Muscle layer of colon (tissue), 2 donors: ENCODE data around the gene CES1.
"Not testable (repeated sequence)": the region's sequence is repeated elsewhere in the genome, so short reads cannot be mapped to it uniquely, and the experiment has no call there.

Experiments used
- H3K27ac ChIP-seq: one replicate; pipeline ENCODE4 v1.7.0; 2013; ENCODE audit warnings: low read depth, mild to moderate bottlenecking, low read length, moderate library complexity
- H3K27me3 ChIP-seq, 2 donors: one replicate each; pipeline ENCODE4 v1.7.0; 2013; ENCODE audit warnings: low read length in 2 of 2, mild to moderate bottlenecking in 2 of 2; ENCODE audit not compliant: insufficient read depth in 2 of 2, control insufficient read depth in 1 of 2
- H3K36me3 ChIP-seq: one replicate; pipeline ENCODE4 v1.7.0; 2013; ENCODE audit warnings: mild to moderate bottlenecking, low read length; ENCODE audit not compliant: insufficient read depth
- H3K4me1 ChIP-seq: one replicate; pipeline ENCODE4 v1.7.0; 2013; ENCODE audit warnings: mild to moderate bottlenecking, low read length; ENCODE audit not compliant: insufficient read depth
- H3K4me3 ChIP-seq, 2 donors: one replicate each; pipeline ENCODE4 v1.7.0; 2013; ENCODE audit warnings: low read length in 2 of 2, low read depth in 1 of 2, mild to moderate bottlenecking in 1 of 2, moderate library complexity in 1 of 2
- H3K9ac ChIP-seq: one replicate; pipeline ENCODE4 v1.7.0; 2013; ENCODE audit warnings: low read length
- H3K9me3 ChIP-seq: one replicate; pipeline ENCODE4 v1.7.0; 2013; ENCODE audit warnings: mild to moderate bottlenecking, low read length
- donor health status: abdominal sarcoma.
- donor health status: Adenocarcinoma of cecum.

CES1 gene

DNA sequence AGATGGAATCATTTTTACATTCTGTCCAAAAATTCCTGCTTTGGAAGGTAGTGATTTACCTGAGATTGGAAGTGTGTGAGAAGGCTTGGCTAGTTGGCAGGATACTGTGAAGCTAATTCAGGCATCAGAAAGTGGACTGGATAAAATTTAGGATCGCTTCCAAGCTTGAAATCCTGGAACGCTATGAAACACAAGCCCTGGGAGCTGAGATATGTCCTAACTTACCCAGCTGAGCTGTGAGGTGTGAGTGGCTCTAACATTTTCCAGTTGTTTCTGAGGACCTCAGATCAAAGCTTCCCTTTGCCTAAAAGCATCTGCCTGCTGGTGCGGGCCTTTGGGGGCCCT is 73.0 kb downstream of the CES1 start:
- not testable (repeated sequence) for H3K27me3 ChIP-seq

DNA sequence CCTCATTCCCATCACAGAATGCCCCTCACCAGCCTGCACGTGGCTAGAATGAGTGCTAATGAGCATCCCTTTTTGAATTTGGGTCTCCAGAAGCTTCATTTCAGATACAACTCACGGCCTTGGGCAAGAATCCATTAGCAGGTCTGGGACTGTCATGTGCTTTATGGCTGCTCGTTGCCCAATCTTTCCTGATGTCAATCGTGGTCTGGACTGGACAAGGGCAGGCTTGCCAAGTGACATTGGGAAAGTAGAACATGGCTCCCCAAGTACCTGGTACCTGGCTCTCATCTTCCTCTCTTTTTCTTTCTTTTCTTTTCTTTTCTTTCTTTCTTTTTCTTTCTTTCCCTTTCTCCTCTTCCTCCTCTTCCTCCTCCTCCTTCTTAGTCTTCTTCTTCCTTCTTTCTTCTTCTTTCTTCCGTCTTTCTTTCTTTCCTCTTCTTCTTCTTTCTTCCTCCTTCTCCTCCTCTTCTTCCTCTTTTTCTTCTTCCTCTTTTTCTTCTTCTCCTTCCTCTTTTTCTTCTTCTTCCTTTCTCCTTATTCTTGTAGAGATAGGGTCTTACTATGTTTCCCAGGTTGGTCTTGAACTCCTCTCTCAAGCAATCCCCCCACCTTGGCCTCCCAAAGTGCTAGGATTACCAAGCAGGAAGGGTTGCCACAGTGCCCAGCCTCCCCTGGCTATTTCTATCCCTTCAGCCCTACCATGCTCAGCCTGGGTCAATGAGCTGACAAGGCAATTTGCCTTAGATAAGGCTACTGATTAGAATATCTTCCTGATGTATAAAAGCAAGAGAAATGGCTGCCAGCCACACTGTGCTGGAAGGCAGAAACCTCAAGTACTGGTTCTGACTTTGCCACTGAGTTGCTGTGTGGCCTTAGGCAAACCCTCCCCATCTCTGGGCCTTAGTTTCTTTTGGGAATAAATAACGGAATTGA is 75.0 kb downstream of the CES1 start:
- not testable (repeated sequence) for H3K4me3 ChIP-seq, H3K27ac ChIP-seq, H3K27me3 ChIP-seq

More for the DNA sequence above, 73.0 kb downstream of the CES1 start:
- H3K36me3 ChIP-seq, H3K9me3 ChIP-seq, H3K4me1 ChIP-seq, H3K4me3 ChIP-seq, H3K9ac ChIP-seq: not testable (repeated sequence)
- H3K27ac ChIP-seq = peak overlapping the region; percentile 24

DNA sequence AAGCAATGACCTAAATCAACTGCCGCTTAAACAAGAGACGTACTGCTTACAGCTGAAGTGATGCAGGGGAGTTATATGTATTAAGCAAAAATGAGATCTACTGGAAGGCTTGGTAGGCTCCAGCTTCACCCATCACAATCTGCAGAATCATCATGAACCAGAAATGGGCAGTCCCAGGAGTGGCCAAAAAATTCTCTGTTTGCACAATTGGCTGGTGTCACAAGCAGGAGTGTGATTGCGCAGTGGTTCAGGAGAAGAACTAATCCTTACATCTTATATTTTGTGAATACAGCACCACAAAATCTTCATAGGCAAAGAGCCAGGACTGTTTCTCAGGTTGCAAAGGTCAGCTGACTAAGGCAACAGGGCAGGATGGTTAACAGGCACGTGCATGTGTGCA is 75.9 kb downstream of the CES1 start:
- Histone ChIP-seq H3K4me3 (no peak overlapping the region), H3K4me1 (no peaks in the 10 kb centered on the region), H3K36me3 (no peaks in the 10 kb centered on the region), H3K27me3 (no peaks in the 10 kb centered on the region), H3K9ac (no peak overlapping the region), H3K27ac (no peak overlapping the region), H3K9me3 (no peaks in the 10 kb centered on the region)

More for the DNA sequence above, 75.0 kb downstream of the CES1 start:
- not testable (repeated sequence) for H3K36me3 ChIP-seq, H3K9ac ChIP-seq, H3K9me3 ChIP-seq, H3K4me1 ChIP-seq

DNA sequence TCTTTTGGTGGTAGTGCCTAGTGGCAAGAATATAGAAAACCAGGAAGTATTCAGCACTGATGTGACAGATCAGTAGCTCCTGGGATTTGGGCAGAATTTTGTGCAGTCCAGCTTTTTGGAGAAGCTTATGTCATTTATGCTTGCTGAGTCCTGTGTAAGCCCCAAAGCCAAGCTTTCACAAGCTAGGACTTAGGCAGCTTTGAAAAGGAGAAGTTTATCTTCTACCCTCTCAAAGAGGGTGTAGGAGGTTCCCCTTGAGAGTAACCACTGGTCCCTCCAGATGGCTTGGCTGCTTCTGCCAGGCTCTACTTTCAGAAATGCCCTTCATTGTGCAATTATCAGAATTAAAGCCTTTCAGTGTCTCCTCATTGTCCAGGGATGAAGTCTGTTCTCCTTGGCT is 78.8 kb downstream of the CES1 start:
- H3K4me3 ChIP-seq = no peak overlapping the region
- no peaks in the 10 kb centered on the region for H3K9me3 ChIP-seq
- H3K27ac ChIP-seq = no peak overlapping the region
- no peaks in the 10 kb centered on the region for H3K36me3 ChIP-seq
- H3K27me3 ChIP-seq = no peaks in the 10 kb centered on the region
- no peaks in the 10 kb centered on the region for H3K4me1 ChIP-seq
- no peak overlapping the region for H3K9ac ChIP-seq

DNA sequence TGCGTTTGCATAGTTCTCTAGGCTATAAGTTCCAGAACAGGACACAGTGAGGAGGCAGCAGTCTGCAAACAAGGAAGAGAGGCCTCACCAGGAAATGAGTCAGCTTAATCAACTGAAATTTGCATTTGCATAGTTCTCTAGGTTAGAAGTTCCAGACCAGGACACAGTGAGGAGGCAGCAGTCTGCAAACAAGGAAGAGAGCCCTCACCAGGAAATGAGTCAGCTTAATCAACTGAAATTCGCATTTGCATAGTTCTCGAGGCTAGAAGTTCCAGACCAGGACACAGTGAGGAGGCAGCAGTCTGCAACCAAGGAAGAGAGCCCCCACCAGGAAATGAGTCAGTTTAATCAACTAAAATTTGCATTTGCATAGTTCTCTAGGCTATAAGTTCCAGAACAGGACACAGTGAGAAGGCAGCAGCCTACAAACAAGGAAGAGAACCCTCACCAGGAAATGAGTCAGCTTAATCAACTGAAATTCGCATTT is 79.7 kb downstream of the CES1 start:
- not testable (repeated sequence) for H3K27me3 ChIP-seq, H3K4me3 ChIP-seq

More for the DNA sequence above, 79.7 kb downstream of the CES1 start:
- H3K9me3 ChIP-seq, H3K9ac ChIP-seq, H3K27ac ChIP-seq, H3K4me1 ChIP-seq, H3K36me3 ChIP-seq: not testable (repeated sequence)
